ENCODE results near the gene AKT3.

GRCh38 chr1:243558576-243558975 lies 291.5 kb downstream of the AKT3 start:
- TF ChIP-seq CTCF (conservative IDR thresholded peaks at IDR 0.05) (no peak), ZFX (IDR thresholded peaks at IDR 0.05) (no peak)

All from C4-2B (cell line).